Measurements from ENCODE around the gene KCND2.
A peak's percentile ranks its signal among the peaks of the same experiment; 100 is the strongest.

Gene KCND2

DNA sequence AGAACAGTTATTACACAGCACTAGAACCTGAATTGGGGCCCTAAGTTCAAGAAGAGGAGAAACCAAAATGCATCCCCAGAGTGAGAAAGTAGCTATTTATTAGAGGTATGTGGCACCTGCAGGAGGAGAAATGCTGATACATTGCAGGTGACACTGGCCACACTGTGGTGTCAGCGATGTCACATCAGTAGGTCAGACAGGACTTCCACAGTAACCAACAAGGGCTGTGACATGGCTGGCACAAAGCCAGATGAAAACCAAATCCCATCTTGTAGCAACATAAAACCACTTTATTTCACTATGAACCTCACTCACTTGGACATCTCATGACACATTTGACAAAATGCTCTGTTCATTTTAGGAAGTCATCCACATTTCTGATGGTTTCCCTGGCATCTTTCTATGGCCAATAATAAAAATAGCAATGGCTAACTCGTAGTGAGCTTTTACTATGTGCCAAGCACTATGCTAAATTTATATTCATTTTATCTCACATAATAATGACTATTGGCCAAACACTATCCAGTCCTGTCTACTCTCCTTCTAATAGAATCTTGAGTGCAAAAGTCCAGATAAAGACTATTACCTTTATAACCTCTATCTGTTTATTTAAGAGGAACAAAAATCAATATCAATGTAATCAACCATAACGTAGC is 430.7 kb downstream of the KCND2 start:
- no peak for DNase-seq (ENCODE audit: low read depth)

DNA sequence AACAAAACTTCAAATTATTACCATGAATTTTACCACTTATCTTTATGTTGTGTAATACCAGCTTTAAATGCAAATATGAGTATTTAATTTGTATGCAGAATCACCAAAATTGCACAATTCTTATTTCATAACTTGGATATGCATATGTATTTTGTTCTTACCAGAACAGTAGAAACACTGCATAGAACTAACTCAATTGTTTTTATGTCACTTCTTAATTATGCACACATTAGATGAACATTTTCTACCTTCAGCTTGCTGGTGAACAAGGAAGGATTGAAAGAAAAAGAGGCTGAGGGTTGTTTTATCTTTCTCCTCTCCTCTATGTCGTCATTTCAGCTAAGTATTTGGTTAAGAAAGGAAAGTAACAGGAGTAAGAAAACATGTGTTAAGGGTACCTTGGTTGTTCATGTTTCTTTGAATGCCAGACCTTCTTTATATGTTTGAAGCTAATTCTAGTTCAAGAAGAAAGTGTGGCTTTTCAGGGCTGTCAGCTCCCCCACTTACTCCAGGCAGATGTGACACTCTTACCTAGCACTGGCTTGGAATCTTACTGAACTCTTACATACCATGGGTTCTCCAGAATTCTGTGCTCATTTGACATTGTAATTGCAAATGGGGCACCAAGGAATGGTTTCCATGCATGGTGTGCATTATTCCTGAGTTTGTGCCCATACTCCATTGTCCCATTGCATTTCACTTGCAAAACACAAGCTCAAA is 436.4 kb downstream of the KCND2 start:
- no peak for DNase-seq (ENCODE audit: low read depth)

GRCh38 chr7:120709972-120710320 is 437.0 kb downstream of the KCND2 start:
- no peak for DNase-seq (ENCODE audit: low read depth)

DNA sequence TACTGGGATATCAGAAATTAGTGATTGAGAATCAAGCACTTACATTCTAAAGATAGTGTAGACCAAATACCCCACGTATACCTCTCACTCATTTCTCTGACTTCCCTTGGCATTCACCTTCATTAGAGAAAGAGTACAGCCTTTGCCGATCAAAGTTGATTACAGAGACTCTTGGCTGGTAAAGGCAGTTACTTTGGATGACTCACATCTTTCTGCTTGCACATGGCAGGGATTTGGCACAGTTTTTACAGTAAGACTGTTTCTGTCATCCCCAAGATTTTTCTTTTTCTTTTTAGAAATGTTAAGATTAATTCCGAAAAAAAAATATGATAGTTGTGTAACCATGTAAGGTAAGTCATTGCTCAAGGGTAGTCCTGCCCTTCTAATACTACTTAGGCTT is 442.0 kb downstream of the KCND2 start:
- no peak for DNase-seq (ENCODE audit: low read depth)

GRCh38 chr7:120716307-120716706 is 443.3 kb downstream of the KCND2 start:
- DNase-seq (ENCODE audit: low read depth), result no peak

- no peak for DNase-seq (ENCODE audit: low read depth)
These were observed 444.2 kb downstream of the KCND2 start for GRCh38 chr7:120717166-120717565.

DNA sequence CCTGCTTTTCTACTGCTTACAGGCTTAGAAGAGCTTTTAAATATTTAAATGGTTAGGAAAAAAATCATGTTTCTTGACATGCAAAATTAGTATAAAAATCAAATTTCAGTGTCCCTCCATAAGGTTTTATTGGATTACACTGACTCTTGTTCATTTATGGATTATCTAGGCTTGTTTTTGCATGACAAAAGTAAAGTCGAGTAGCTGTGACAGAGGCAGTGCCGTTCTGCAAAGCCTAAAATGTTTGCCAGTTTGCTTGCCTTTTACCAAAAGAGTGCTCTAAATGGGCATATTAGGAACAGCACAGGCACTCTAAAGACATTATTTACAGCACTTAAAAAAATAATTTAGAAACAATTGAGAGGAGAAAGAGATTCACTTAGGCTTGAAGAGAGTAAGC is 445.4 kb downstream of the KCND2 start:
- DNase-seq (ENCODE audit: low read depth), result no peak

GRCh38 chr7:120720317-120720716 is 447.3 kb downstream of the KCND2 start:
- no peak for DNase-seq (ENCODE audit: low read depth)

DNA sequence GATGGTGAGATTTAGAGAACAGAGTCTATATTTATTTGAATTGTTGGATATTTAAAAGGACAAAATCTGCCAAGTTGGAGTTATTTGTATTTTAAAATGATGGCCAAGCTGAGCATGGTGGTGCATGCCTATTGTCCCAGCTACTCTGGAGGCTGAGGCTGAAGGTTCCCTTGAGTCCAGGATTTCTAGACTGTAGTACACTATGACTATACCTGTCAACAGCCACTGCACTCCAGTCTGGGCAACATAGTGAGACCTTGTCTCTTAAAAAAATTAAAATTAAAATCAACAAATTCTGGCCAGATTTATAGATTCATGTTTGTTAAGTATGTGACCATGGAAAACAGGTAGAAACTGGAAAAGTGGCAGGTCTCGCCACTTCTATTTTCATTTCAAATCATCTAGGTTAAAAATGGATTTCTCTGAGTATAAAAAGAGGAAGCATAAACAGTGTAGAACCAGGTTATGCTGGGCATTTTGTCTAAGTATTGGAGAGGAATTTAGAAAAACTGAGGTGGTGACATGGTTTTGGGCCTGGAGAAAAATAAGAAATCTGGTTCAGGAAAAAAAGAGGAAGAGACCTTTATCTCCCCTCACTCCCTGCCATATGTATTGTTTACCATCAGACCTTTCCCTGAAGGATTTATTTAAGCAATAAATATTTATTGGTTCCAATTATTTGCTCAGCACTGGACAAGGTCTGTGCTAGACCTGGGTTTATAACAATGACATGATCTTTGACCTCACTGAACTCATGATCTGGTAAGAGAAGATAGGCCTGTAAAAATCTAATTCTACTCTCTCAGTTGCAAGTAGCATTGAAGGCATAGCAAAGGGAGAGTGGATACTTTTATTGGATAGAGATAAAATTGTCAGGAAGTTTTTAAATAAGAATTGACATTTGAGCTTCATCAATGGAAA is 450.8 kb downstream of the KCND2 start:
- no peak for DNase-seq (ENCODE audit: low read depth)

GRCh38 chr7:120724448-120724847 is 451.5 kb downstream of the KCND2 start:
- no peak for DNase-seq (ENCODE audit: low read depth)

DNA sequence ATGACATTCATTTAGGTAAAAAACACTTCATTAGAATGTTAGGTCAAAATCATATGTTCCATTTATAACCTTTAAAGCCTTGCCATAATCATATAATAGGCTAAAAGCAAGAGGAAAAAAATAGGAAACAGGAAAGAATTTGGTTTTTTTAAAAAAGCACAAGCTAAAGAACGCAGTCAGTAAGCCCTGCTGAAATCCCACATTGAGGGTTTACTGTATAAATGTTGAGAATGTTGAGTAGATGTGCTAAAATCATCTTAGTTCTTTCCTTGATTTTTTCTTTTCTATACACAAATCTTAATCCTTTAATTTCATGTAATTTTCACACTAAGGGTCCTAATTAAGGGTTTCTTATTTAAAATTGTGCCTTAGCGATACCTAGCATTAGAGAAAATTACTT is 452.0 kb downstream of the KCND2 start:
- DNase-seq (ENCODE audit: low read depth), result no peak

- peak; percentile 21 for DNase-seq (ENCODE audit: low read depth)
These were observed 452.5 kb downstream of the KCND2 start for GRCh38 chr7:120725376-120726039.

GRCh38 chr7:120729245-120729644 is 456.3 kb downstream of the KCND2 start:
- DNase-seq (ENCODE audit: low read depth), result no peak

DNA sequence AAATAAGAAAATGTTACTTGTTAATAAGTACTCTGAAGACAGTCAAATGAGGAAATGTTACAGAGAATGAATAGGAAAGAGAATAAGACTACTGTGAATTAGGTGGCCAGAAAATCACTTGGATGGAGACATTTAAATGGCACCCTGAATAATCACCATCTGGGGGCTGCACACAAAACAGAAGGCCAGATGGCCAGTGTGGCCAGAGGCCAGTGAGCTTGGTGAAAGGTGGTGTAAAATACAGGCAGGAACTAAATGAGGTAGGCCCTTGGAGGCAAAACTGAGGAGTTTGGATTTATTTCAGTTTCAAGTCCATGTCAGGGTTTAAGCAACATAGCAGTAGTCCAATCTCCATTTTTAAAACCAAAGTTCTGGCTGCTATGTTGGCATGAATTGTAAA is 458.3 kb downstream of the KCND2 start:
- no peak for DNase-seq (ENCODE audit: low read depth)

GRCh38 chr7:120732256-120732655 is 459.3 kb downstream of the KCND2 start:
- no peak for DNase-seq (ENCODE audit: low read depth)

DNA sequence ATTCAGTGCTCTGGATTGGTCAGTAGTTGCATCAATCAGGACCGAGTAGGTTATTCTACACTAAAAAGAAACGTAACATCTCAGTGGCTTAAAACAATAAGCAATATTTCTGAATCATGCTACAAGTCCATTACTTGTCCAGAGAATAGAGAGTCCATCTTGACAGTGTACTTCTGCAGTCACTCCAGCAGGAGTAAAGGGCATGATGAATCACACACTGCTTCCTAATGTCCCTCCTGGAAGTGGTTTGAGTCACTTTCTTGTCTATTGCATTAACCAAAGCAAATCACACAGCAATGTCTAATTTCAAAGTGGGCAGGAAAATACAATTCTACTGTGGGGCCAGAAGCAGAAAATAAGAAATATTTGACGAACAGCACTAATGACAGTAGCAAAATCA is 460.2 kb downstream of the KCND2 start:
- DNase-seq (ENCODE audit: low read depth), result peak; percentile 8

GRCh38 chr7:120733835-120734234 is 460.9 kb downstream of the KCND2 start:
- DNase-seq (ENCODE audit: low read depth), result no peak

GRCh38 chr7:120735791-120736190 is 462.8 kb downstream of the KCND2 start:
- peak; percentile 3 for DNase-seq (ENCODE audit: low read depth)

GRCh38 chr7:120738816-120739215 is 465.8 kb downstream of the KCND2 start:
- no peak for DNase-seq (ENCODE audit: low read depth)

- DNase-seq (ENCODE audit: low read depth), result peak; percentile 1
These were observed 467.4 kb downstream of the KCND2 start for GRCh38 chr7:120740348-120740747.

DNA sequence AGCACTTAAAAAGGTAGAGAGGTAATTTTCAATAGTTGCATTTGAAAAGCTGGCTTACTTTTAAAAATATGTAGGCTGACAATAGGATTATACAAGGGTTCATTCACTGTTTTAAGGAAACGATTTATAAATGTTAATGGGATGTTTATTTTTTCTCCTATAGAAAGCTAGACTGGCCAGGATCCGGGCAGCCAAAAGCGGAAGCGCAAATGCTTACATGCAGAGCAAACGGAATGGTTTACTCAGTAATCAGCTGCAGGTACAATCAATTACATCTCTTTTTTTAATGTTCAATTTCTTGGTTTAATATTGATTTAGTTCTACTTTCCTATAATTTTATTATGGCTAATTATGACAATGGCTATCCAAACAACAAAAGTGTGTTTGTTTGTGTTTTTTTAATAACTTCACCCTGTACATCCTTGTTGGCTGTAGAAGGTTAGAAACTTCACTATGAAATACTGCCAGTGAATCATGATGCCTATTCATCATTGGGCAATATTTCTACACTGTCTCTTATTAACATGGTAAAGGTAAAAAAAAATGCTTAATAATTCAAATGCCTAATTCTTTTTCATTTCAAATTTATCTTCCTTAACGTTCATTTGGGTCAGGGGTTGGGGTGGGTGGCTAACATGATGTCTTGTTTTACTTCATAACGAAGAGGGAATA is 468.5 kb downstream of the KCND2 start:
- no peak for DNase-seq (ENCODE audit: low read depth)

GRCh38 chr7:120742372-120742771 is 469.4 kb downstream of the KCND2 start:
- DNase-seq (ENCODE audit: low read depth), result no peak
